ENCODE data around the gene MMP1.
"Not testable (repeated sequence)": the region's sequence is repeated elsewhere in the genome, so short reads cannot be mapped to it uniquely, and the experiment has no call there.

MMP1 gene

DNA sequence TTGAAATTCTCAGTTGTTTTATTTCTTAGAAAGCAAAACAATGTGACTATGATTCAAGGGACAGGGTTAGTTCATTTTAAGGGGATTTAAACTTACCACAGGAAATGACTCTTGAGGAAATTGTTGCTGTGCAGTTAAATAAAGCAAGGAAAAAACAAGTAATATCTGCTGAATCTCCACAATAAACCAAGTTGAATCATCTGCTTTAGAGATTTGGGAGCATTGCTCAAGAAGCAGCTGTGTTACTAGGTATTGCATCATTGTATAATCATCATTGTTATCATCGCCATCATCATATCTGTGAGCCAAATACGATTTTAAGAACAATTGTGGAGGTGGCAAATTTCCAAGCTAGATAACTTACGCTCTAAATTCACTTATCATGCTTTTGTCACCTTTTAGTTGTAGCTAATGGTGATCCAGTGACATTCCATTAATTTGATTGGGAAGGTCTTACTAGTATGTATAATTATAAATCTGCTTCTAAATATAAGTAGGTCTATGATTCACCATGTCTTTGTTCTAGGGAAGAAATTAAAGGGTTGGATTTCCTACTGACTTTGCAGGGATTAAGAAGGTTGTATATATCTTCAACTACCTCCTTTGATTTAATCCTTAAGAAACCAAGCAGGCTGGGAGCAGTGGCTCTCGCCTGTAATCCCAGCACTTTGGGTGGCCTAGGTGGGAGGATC, 37.5 kb downstream of the MMP1 start:
- DNase-seq (ENCODE audit: low read depth in 2 of 2) = no peak

DNA sequence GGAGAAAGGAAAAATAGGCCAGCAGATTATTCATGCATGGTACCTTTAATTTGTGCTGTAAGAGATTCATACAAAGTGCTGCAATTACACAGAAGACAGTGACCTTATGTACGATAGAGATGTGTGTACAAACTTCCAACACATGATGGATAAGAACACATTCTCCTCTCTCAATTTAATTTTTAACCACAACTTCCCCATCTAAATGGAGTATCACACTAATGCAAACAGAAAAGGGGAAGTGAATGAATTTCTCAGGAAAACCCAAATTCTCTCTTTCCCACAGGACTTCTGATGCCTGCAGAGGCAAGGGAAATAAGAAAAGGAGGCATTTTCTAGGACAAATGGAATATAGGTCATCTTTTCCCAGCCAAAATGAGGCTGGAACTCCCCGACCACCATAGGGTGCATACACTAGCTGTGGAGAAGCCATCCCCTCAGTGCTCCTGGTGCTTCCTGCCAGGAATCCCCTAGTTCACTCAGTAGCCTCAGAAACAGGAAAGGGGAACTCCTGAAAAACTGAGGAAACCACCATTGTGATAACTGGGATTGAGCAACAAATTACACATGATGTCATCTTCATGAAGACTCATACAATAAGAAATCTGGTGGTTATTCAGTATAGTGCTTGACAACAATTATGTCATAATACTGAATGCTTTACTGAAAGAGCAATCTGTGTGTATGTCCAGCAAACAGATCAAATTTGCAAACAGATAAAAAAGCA, 40.0 kb downstream of the MMP1 start:
- no peak for DNase-seq (ENCODE audit: low read depth in 2 of 2)

DNA sequence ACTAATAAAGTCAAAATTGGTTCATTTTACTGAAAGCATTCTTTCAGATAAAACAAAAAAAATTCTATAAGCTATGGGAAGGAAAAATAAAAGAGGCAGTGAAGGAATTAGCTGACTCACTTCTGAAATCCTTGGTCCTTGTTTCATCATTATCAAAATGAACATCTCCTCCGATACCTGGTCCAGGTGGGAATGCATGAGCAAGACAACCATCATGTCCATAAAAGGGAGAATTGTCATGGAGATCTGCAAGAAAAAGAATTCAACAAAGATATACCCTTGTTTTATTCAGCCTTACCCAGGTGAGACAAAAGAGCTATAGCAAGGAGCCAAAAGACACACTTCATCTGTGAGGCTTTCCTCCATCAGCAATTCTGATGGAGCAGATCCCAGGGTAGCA, 44.7 kb downstream of the MMP1 start:
- DNase-seq (ENCODE audit: low read depth in 2 of 2) = no peak

DNA sequence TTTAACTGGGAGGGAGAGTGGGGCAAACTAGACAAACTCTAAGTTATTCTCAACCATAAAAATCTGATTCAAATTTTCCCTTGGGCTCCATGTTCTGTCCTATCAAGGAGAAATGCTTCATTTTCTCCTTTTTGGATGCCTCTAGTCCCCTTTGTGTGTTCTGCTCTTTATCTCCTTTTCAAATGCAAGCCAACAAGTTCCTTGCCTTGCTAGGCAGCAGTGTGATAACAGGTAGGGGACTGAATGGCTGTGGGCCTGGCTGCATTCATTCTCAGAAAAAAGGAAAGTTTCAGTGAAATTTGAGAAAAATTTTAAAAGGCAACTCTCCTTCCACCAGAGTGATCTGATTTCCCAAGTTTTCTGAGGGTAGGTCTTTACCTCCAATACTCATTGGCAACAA, 46.3 kb downstream of the MMP1 start:
- no peak for DNase-seq (ENCODE audit: low read depth in 2 of 2)

DNA sequence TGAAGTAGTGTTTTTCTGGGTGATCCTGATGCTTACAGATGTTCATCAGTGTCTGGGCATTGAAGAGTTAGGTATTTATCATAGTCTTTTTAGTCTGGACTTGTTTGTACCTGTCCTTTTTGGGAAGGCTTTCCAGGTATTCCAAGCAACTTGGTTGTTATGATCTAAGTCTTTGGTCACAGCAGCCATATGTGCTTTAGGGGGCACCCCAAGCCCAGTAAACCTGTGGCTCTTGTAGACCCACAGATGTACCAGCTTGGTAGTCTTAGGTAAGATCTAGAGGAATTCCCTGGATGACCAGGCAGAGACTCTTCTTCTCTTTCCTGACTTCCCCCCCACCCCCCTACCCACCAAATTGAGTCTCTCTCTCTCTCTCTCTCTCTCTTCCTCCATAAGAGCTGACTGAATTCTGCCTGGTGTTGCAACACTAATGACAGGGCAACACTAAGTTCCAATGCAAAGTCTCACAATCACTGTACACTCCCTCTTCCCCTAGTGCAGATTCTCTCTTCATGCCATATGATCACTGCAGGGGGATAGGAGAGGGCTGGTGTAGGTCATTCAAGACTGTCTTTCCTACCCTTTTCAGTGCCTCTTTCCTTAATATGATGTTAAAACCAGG, 48.7 kb downstream of the MMP1 start:
- DNase-seq (ENCODE audit: low read depth in 2 of 2) = no peak

DNA sequence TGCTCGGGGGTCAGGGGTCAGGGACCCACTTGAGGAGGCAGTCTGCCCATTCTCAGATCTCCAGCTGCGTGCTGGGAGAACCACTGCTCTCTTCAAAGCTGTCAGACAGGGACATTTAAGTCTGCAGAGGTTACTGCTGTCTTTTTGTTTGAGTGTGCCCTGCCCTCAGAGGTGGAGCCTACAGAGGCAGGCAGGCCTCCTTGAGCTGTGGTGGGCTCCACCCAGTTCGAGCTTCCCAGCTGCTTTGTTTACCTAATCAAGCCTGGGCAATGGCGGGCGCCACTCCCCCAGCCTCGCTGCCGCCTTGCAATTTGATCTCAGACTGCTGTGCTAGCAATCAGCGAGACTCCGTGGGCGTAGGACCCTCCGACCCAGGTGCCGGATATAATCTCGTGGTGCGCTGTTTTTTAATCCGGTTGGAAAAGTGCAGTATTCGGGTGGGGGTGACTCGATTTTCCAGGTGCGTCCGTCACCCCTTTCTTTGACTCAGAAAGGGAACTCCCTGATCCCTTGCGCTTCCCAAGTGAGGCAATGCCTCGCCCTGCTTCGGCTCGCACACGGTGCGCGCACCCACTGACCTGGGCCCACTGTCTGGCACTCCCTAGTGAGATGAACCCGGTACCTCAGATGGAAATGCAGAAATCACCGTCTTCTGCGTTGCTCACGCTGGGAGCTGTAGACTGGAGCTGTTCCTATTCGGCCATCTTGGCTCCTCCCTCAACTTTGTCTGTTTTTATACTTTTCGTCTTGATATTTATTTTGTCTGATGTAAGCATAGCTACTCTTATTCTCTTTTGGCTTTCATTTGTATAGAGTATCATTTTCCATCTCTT, 51.0 kb downstream of the MMP1 start:
- DNase-seq (ENCODE audit: low read depth in 2 of 2) = not testable (repeated sequence)

Measured in stimulated activated CD4-positive, alpha-beta T cell treated with anti-CD3 and anti-CD28 coated beads, Interleukin-4, amount 100 ng/mL, for 48 hours (primary cell).